ENCODE results near the gene TBX4.

The TBX4 gene

GRCh38 chr17:61449707-61450640 lies 2.2 kb upstream of the TBX4 start:
- Histone ChIP-seq H3K4me3 (ENCODE audit: low read length in 2 of 2) (no peak overlapping the region), H3K27me3 (ENCODE audit: control insufficient read depth in 1 of 2, insufficient read depth in 2 of 2, low read length in 2 of 2) (peaks cover 51 to 61% of the 10 kb centered on the region in 2 donors), H3K9me3 (ENCODE audit: control insufficient read depth in 2 of 2, low read length in 2 of 2) (no peaks in the 10 kb centered on the region), H3K36me3 (ENCODE audit: control insufficient read depth in 2 of 2, insufficient read depth in 2 of 2, low read length in 2 of 2) (no peaks in the 10 kb centered on the region), H3K9ac (ENCODE audit: low read length in 2 of 2) (no peak overlapping the region), H3K27ac (ENCODE audit: low read length) (no peak overlapping the region), H3K4me1 (ENCODE audit: control insufficient read depth, insufficient read depth, low read length) (peaks cover 13% of the 10 kb centered on the region)

- H3K9me3 ChIP-seq (ENCODE audit: control insufficient read depth in 2 of 2, low read length in 2 of 2), result no peaks in the 10 kb centered on the region
- H3K4me3 ChIP-seq (ENCODE audit: low read length in 2 of 2), result no peak overlapping the region
- no peak overlapping the region for H3K9ac ChIP-seq (ENCODE audit: low read length in 2 of 2)
- H3K36me3 ChIP-seq (ENCODE audit: control insufficient read depth in 2 of 2, insufficient read depth in 2 of 2, low read length in 2 of 2), result no peaks in the 10 kb centered on the region
- H3K27me3 ChIP-seq (ENCODE audit: control insufficient read depth in 1 of 2, insufficient read depth in 2 of 2, low read length in 2 of 2), result peaks cover 58 to 70% of the 10 kb centered on the region in 2 donors
- no peak overlapping the region for H3K27ac ChIP-seq (ENCODE audit: low read length)
- peaks cover 13% of the 10 kb centered on the region for H3K4me1 ChIP-seq (ENCODE audit: control insufficient read depth, insufficient read depth, low read length)
These were observed 1.3 kb upstream of the TBX4 start for GRCh38 chr17:61450641-61451537.

DNA sequence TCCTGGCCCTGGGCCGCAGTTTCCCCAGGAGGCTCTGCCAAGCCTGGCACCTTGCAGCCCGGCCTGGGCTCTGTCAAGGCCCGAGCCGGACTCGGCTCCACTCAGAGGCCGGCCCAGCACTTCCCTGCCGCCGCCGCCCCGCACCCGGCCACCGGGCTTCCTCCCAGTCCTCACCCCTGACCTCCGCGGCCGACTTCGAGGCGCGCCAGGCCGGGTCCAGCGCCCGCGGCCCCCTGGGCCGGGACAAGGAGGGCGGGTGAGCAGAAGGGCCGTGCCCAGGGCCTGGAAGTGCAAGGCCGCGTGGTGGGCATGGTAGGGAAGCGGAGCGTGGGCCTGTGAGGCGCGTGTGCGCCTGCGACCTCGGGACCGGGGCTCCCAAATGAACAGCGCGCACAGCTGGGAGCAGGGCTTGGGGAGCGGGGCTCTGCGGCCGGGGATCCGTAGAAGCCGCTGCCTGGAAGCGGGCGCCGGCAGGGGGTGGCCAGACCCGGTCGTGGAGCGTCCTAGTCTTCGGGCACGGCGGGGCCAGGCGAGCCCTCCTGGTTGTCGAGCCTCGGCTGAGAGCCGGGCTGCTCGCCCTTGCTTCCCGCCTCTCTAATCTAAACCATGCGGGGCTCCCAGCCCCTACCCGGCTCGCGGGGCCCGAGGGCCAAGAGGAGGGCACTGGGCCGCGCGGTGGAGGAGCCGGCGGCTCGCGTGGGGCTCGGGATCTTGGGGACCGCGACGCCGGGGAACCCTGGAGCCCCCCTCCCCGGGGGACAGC lies 503 bp upstream of the TBX4 start:
- Histone ChIP-seq H3K9ac (ENCODE audit: low read length in 2 of 2) (no peak overlapping the region), H3K27ac (ENCODE audit: low read length) (no peak overlapping the region), H3K4me3 (ENCODE audit: low read length in 2 of 2) (peak overlapping the region in 1 of 2 donors; percentile 55), H3K36me3 (ENCODE audit: control insufficient read depth in 2 of 2, insufficient read depth in 2 of 2, low read length in 2 of 2) (no peaks in the 10 kb centered on the region), H3K27me3 (ENCODE audit: control insufficient read depth in 1 of 2, insufficient read depth in 2 of 2, low read length in 2 of 2) (peaks cover 62 to 78% of the 10 kb centered on the region in 2 donors), H3K4me1 (ENCODE audit: control insufficient read depth, insufficient read depth, low read length) (peaks cover 13% of the 10 kb centered on the region), H3K9me3 (ENCODE audit: control insufficient read depth in 2 of 2, low read length in 2 of 2) (no peaks in the 10 kb centered on the region)

DNA sequence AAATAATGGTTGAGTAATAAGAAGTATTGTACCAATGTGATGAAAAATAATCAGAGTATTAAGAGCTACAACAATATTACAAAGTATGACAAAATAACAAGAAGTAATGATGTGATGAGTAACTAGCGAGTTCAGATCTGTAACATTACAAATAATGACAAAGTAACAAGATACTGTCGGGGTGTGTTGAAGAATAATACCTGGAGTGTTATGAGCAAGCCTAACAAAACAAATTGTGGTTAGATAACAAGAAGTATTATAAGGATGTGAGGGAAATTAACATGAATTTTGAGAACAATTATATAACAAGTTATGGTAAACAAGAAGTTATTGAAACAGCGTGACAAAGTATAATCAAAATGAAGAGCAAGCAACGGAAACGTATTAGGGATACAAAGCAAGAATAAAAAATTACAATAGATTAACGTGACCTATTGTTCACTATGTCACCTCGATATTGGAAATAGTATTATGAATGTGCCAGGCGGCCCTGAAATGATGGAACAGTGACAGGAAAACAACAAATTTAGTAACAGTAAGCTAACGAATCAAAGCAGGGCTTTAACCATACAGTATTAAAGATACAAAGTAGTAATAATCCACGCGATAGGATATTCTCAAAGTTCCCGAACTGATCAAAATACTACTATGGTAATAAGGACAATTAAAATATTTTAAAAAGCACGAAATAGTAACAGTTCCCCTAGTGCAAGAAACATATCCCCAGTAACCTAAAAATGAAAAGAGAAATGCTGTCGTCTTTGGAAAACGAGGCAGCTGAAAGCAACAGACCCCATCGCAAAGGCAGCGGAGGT lies 1.6 kb downstream of the TBX4 start:
- peak overlapping the region in 1 of 2 donors; percentile 22 for H3K4me3 ChIP-seq (ENCODE audit: low read length in 2 of 2)
- H3K36me3 ChIP-seq (ENCODE audit: control insufficient read depth in 2 of 2, insufficient read depth in 2 of 2, low read length in 2 of 2), result no peaks in the 10 kb centered on the region
- peaks cover 18% of the 10 kb centered on the region for H3K4me1 ChIP-seq (ENCODE audit: control insufficient read depth, insufficient read depth, low read length)

GRCh38 chr17:61454381-61455323 lies 2.4 kb downstream of the TBX4 start:
- peaks cover 18% of the 10 kb centered on the region for H3K4me1 ChIP-seq (ENCODE audit: control insufficient read depth, insufficient read depth, low read length)
- H3K27me3 ChIP-seq (ENCODE audit: control insufficient read depth in 1 of 2, insufficient read depth in 2 of 2, low read length in 2 of 2), result peaks cover 78 to 95% of the 10 kb centered on the region in 2 donors
- H3K9ac ChIP-seq (ENCODE audit: low read length in 2 of 2), result no peak overlapping the region
- peak overlapping the region in 1 of 2 donors; percentile 22 for H3K4me3 ChIP-seq (ENCODE audit: low read length in 2 of 2)
- H3K27ac ChIP-seq (ENCODE audit: low read length), result no peak overlapping the region
- H3K36me3 ChIP-seq (ENCODE audit: control insufficient read depth in 2 of 2, insufficient read depth in 2 of 2, low read length in 2 of 2), result no peaks in the 10 kb centered on the region
- H3K9me3 ChIP-seq (ENCODE audit: control insufficient read depth in 2 of 2, low read length in 2 of 2), result no peaks in the 10 kb centered on the region

More for the DNA sequence above, 1.6 kb downstream of the TBX4 start:
- Histone ChIP-seq H3K27me3 (ENCODE audit: control insufficient read depth in 1 of 2, insufficient read depth in 2 of 2, low read length in 2 of 2) (peaks cover 72 to 86% of the 10 kb centered on the region in 2 donors), H3K9me3 (ENCODE audit: control insufficient read depth in 2 of 2, low read length in 2 of 2) (no peaks in the 10 kb centered on the region), H3K27ac (ENCODE audit: low read length) (no peak overlapping the region), H3K9ac (ENCODE audit: low read length in 2 of 2) (no peak overlapping the region)

DNA sequence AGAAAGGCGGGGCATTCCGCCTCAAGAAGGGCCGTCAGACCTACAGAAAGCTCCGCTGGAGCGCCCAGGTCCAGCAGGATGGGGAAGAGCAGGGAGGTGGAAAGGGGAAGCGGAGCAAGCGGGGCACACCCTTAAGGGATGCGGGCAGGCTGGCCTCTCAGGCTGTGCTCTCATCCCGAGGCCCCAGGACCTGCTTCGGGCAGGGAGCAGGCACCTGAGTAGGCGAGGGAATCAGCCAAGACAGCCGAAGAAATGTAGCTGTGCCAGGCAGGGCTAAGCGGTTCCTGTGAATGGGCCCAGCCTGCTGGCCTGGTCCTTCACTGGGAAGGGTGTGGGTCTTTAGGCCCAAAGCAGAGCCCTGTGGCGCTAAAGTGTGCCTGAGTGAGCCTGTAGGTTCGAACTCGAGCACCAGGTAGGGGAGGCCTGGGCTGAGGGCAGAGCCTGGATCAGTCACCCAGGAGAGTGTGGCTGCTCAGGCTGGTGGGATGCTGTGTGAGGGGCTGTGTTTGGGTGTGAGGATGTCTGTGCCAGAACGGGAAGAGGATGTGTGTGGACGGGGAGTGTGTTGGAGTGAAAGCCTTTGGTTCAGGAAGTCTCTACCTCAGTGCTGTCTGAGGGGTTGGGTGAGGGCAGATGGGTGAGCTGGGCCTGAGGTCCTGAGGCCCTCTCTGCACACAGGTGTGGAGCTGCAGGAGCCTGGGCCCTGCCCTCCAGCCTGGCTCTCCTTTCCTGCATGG lies 3.3 kb downstream of the TBX4 start:
- Histone ChIP-seq H3K27me3 (ENCODE audit: control insufficient read depth in 1 of 2, insufficient read depth in 2 of 2, low read length in 2 of 2) (peaks cover 79 to 95% of the 10 kb centered on the region in 2 donors), H3K9me3 (ENCODE audit: control insufficient read depth in 2 of 2, low read length in 2 of 2) (no peaks in the 10 kb centered on the region), H3K4me3 (ENCODE audit: low read length in 2 of 2) (no peak overlapping the region), H3K27ac (ENCODE audit: low read length) (no peak overlapping the region), H3K36me3 (ENCODE audit: control insufficient read depth in 2 of 2, insufficient read depth in 2 of 2, low read length in 2 of 2) (no peaks in the 10 kb centered on the region), H3K4me1 (ENCODE audit: control insufficient read depth, insufficient read depth, low read length) (peaks cover 18% of the 10 kb centered on the region), H3K9ac (ENCODE audit: low read length in 2 of 2) (no peak overlapping the region)

GRCh38 chr17:61456061-61456681 lies 3.9 kb downstream of the TBX4 start:
- peaks cover 77 to 95% of the 10 kb centered on the region in 2 donors for H3K27me3 ChIP-seq (ENCODE audit: control insufficient read depth in 1 of 2, insufficient read depth in 2 of 2, low read length in 2 of 2)
- peaks cover 18% of the 10 kb centered on the region for H3K4me1 ChIP-seq (ENCODE audit: control insufficient read depth, insufficient read depth, low read length)
- H3K36me3 ChIP-seq (ENCODE audit: control insufficient read depth in 2 of 2, insufficient read depth in 2 of 2, low read length in 2 of 2), result no peaks in the 10 kb centered on the region
- H3K9me3 ChIP-seq (ENCODE audit: control insufficient read depth in 2 of 2, low read length in 2 of 2), result no peaks in the 10 kb centered on the region
- H3K9ac ChIP-seq (ENCODE audit: low read length in 2 of 2), result no peak overlapping the region
- no peak overlapping the region for H3K27ac ChIP-seq (ENCODE audit: low read length)
- H3K4me3 ChIP-seq (ENCODE audit: low read length in 2 of 2), result no peak overlapping the region

DNA sequence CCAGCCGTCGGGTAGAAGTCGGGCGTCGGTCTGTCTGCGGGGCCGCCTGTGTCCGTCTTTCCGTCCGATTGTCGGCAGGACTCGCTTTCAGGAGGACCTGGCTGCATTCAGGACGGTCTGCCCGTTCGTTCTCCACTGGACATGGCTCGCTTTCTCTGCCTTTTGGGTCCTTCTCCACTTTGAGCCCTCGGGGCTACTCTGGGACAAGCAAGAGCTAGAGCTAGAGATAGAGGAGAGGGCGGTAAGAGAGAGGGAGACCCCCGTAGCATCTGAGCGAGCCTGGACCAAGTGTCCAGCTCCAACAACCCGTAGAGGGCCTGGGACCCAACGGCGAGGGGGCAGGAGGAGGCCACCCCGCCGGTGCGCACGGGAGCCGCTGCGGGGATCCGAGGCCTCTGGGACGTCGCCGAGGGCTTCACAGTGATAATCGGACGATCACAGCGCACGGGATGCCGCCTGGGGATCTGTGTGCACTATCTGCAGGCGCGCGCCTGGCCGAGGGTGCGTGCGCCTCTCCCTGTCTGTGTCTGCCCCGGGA lies 4.5 kb downstream of the TBX4 start:
- peaks cover 79 to 95% of the 10 kb centered on the region in 2 donors for H3K27me3 ChIP-seq (ENCODE audit: control insufficient read depth in 1 of 2, insufficient read depth in 2 of 2, low read length in 2 of 2)
- peak overlapping the region in 1 of 2 donors; percentile 59 for H3K4me3 ChIP-seq (ENCODE audit: low read length in 2 of 2)

More for the DNA sequence above, 4.5 kb downstream of the TBX4 start:
- Histone ChIP-seq H3K27ac (ENCODE audit: low read length) (no peak overlapping the region), H3K36me3 (ENCODE audit: control insufficient read depth in 2 of 2, insufficient read depth in 2 of 2, low read length in 2 of 2) (no peaks in the 10 kb centered on the region), H3K4me1 (ENCODE audit: control insufficient read depth, insufficient read depth, low read length) (peaks cover 13% of the 10 kb centered on the region), H3K9me3 (ENCODE audit: control insufficient read depth in 2 of 2, low read length in 2 of 2) (no peaks in the 10 kb centered on the region), H3K9ac (ENCODE audit: low read length in 2 of 2) (no peak overlapping the region)
